GM12892 (cell line): ENCODE data around the gene MT1A.

Source experiments
- POLR2A ChIP-seq: IDR thresholded peaks from 2 replicates; pipeline ENCODE4 v1.6.1; 2011; ENCODE audit warnings: low read depth, low read length, control low read depth
- POLR2AphosphoS5 ChIP-seq: IDR thresholded peaks from 2 replicates; pipeline ENCODE4 v1.6.1; 2011; ENCODE audit warnings: low read depth, low read length, control low read depth

DNA sequence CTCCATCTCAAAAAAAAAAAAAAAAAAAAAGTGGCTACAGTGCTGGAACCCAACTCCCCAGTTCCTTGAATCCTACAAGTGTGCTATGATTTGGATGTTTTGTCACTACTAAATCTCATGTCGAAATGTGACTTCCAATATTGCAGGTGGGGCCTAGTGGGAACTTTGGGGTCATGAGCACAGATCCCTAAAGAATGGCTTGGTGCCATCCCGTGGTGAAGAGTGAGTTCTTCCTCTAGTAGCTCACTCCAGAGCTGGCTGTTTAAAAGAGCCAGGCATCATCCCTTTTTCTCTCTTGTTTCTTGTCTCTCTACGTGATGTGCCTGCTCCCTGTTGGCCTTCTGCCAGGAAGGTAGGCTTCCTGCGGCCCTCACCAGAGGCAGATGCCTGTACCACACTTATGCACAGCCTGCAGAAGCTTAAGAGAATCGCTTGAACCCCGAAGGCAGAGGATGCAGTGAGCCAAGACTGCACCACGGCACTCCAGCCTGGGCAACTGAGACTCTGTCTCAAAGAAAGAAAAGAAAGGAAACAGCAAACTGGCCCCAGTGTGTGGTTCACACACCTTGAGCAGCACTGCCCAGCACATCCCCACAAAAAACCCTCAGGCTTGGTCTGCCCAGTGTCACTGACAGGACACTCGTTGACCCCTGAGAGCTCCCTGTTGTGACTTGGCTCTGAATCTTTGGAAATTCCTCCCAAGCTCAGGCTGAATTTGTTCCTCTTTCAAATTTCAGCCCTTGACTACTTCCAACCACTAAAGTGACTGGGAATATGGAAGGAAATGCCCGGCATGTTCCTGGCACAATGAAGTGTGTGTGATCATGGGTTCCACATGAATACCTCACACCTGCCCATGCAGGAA, 9.7 kb upstream of the MT1A start:
- TF ChIP-seq POLR2AphosphoS5 (no peak), POLR2A (no peak)
